ENCODE data around the gene EVL. TPM values are rescaled to one million over a fixed set of nuclear protein-coding genes. Genes with fewer than 3 reads are reported as not detected.

Gene EVL
- total and polyA plus RNA-seq, 2 donors (not counting 3 experiments of a cell fraction or from before 2014, with no cell fraction given): 34.6 to 62.5 TPM

- no TSS peak for BruUV-seq (replicated peaks)
- Histone ChIP-seq H2AFZ (ENCODE audit: low read depth, low read length) (no peak overlapping the region), H3K79me2 (ENCODE audit: control insufficient read depth, insufficient read depth, low read length) (no peaks in the 10 kb centered on the region), H3K36me3 (ENCODE audit: control insufficient read depth in 2 of 2, extremely low read depth in 1 of 2, insufficient read depth in 2 of 2, low read length in 2 of 2) (no peaks in the 10 kb centered on the region), H3K27ac (ENCODE audit: insufficient read depth, low read depth, low read length) (no peak overlapping the region), H3K4me3 (replicated peaks in 1 of 3; ENCODE audit: insufficient read depth in 1 of 3, low read depth in 1 of 3, low read length in 3 of 3) (no peak overlapping the region), H3K9me3 (replicated peaks; ENCODE audit: control insufficient read depth, insufficient read depth, low read length) (no peaks in the 10 kb centered on the region), H3K9me1 (replicated peaks; ENCODE audit: control insufficient read depth, extremely low read depth, insufficient read depth, low read length) (no peaks in the 10 kb centered on the region), H4K20me1 (replicated peaks; ENCODE audit: control insufficient read depth, extremely low read depth, insufficient read depth, low read length) (no peaks in the 10 kb centered on the region), H3K27me3 (ENCODE audit: control insufficient read depth in 2 of 2, insufficient read depth in 2 of 2, low read length in 2 of 2) (no peaks in the 10 kb centered on the region), H3K9ac (replicated peaks; ENCODE audit: extremely low read depth, insufficient read depth, low read length) (no peak overlapping the region), H3K4me1 (ENCODE audit: control insufficient read depth, extremely low read depth, insufficient read depth, low read length) (no peaks in the 10 kb centered on the region), H3K4me2 (ENCODE audit: insufficient read depth, low read length) (no peak overlapping the region)
- TF ChIP-seq MAX (IDR thresholded peaks at IDR 0.05; ENCODE audit: insufficient read depth, insufficient read length) (no peak), MYC (IDR thresholded peaks at IDR 0.05; ENCODE audit: low read depth, low read length) (no peak), CTCF (IDR thresholded peaks at IDR 0.05; ENCODE audit: extremely low read depth in 1 of 2, insufficient read depth in 1 of 2, low read depth in 1 of 2, low read length in 2 of 2) (no peak), EZH2 (IDR thresholded peaks at IDR 0.05; ENCODE audit: borderline replicate concordance, low read depth, low read length, severe bottlenecking) (no peak), POLR2AphosphoS5 (IDR thresholded peaks at IDR 0.05; ENCODE audit: insufficient read depth, low read depth, low read length) (no peak), JUN (IDR thresholded peaks at IDR 0.05; ENCODE audit: borderline replicate concordance, insufficient read depth, insufficient read length, low read depth) (no peak), POLR2A (IDR thresholded peaks at IDR 0.05; ENCODE audit: low read depth, low read length) (no peak), GATA2 (IDR thresholded peaks at IDR 0.05; ENCODE audit: insufficient read depth, insufficient read length, low read depth, low read length) (no peak), FOS (IDR thresholded peaks at IDR 0.05; ENCODE audit: borderline replicate concordance, insufficient read depth, low read length) (no peak)
- dilution Hi-C loops (cut with MboI; ENCODE audit: extremely low pct_ligation_motif_present, low sequenced_read_pairs) (no loop called here), intact Hi-C loops (cut with micrococcal nuclease) (no loop called here)
- DNase-seq (ENCODE audit: low read depth, low spot score) (no peak), FAIRE-seq (no peak)
- CTCF ChIA-PET: interaction anchor here (0.9 to 2.9 kb wide), 2 partner anchors 9 to 43 kb away, joined by 3 to 15 read pairs; no protein-coding TSS in a partner anchor
- POLR2A ChIA-PET: no interaction called here
These were observed 51.8 kb downstream of the EVL start for GRCh38 chr14:100117026-100117425.

Data from endothelial cell of umbilical vein (primary cell).